Measurements from ENCODE around the gene GSC2.

GSC2 gene

GRCh38 chr22:19147195-19147780, 2.8 kb downstream of the GSC2 start:
- TF ChIP-seq EGR1 (IDR thresholded peaks at IDR 0.05) (no peak), FOXM1 (IDR thresholded peaks at IDR 0.05; ENCODE audit: borderline replicate concordance, low read depth) (no peak), CEBPB (IDR thresholded peaks at IDR 0.05) (no peak), MAX (IDR thresholded peaks at IDR 0.05) (no peak), CREB1 (IDR thresholded peaks at IDR 0.05; ENCODE audit: low read depth) (no peak), TCF12 (IDR thresholded peaks at IDR 0.05; ENCODE audit: low read depth) (no peak), TEAD4 (IDR thresholded peaks at IDR 0.05) (no peak), REST (IDR thresholded peaks at IDR 0.05; ENCODE audit: low read depth) (no peak), NFIC (IDR thresholded peaks at IDR 0.05) (no peak)

GRCh38 chr22:19146215-19146968, 3.7 kb downstream of the GSC2 start:
- TF ChIP-seq CREB1 (IDR thresholded peaks at IDR 0.05; ENCODE audit: low read depth) = no peak
- no peak for TF ChIP-seq TCF12 (IDR thresholded peaks at IDR 0.05; ENCODE audit: low read depth)
- TF ChIP-seq TAF1 (IDR thresholded peaks at IDR 0.05; ENCODE audit: low read depth) = no peak
- TF ChIP-seq ZBTB7A (IDR thresholded peaks at IDR 0.05; ENCODE audit: low read depth) = no peak
- TF ChIP-seq FOXM1 (IDR thresholded peaks at IDR 0.05; ENCODE audit: borderline replicate concordance, low read depth) = no peak
- TF ChIP-seq NFIC (IDR thresholded peaks at IDR 0.05) = no peak
- TF ChIP-seq CEBPB (IDR thresholded peaks at IDR 0.05) = no peak
- no peak for TF ChIP-seq YY1 (IDR thresholded peaks at IDR 0.05; ENCODE audit: low read depth)
- TF ChIP-seq TEAD4 (IDR thresholded peaks at IDR 0.05) = no peak
- TF ChIP-seq EP300 (IDR thresholded peaks at IDR 0.05; ENCODE audit: borderline replicate concordance) = no peak
- no peak for TF ChIP-seq RAD21 (IDR thresholded peaks at IDR 0.05; ENCODE audit: low read depth)
- no peak for TF ChIP-seq MAX (IDR thresholded peaks at IDR 0.05)
- no peak for TF ChIP-seq REST (IDR thresholded peaks at IDR 0.05; ENCODE audit: low read depth)
- TF ChIP-seq USF1 (IDR thresholded peaks at IDR 0.05) = no peak
- TF ChIP-seq EGR1 (IDR thresholded peaks at IDR 0.05) = no peak

- no peak for TF ChIP-seq ZBTB7A (IDR thresholded peaks at IDR 0.05; ENCODE audit: low read depth)
- TF ChIP-seq MAX (IDR thresholded peaks at IDR 0.05) = no peak
- TF ChIP-seq NFIC (IDR thresholded peaks at IDR 0.05) = no peak
- TF ChIP-seq RAD21 (IDR thresholded peaks at IDR 0.05; ENCODE audit: low read depth) = no peak
- TF ChIP-seq EP300 (IDR thresholded peaks at IDR 0.05; ENCODE audit: borderline replicate concordance) = peak; percentile 10; the same call in 1 of the 2 replicates
These were observed 6.1 kb downstream of the GSC2 start for GRCh38 chr22:19143967-19144400.

GRCh38 chr22:19143212-19143611, 6.9 kb downstream of the GSC2 start:
- TF ChIP-seq EP300 (IDR thresholded peaks at IDR 0.05; ENCODE audit: borderline replicate concordance) (no peak), NFIC (IDR thresholded peaks at IDR 0.05) (no peak), TEAD4 (IDR thresholded peaks at IDR 0.05) (no peak), TCF12 (IDR thresholded peaks at IDR 0.05; ENCODE audit: low read depth) (no peak), FOXM1 (IDR thresholded peaks at IDR 0.05; ENCODE audit: borderline replicate concordance, low read depth) (no peak), REST (IDR thresholded peaks at IDR 0.05; ENCODE audit: low read depth) (no peak), YY1 (IDR thresholded peaks at IDR 0.05; ENCODE audit: low read depth) (no peak)
